ENCODE results near the gene TBC1D9. TPM values are rescaled to one million over a fixed set of nuclear protein-coding genes. Genes with fewer than 3 reads are reported as not detected.

The TBC1D9 gene
- total and polyA plus RNA-seq, 2 of the 13 experiments (the other 11 are each of a cell fraction or from before 2014, with no cell fraction given) = 11.9 to 12.2 TPM

GRCh38 chr4:140754918-140755773 is 1.0 kb downstream of the TBC1D9 start:
- WGBS (ENCODE audit: low lambda C conversion rate) = 3% methylated on average over 8 of the region's 8 CpGs
- Histone ChIP-seq H3K36me3 (replicated peaks in 1 of 2; ENCODE audit: control insufficient read depth in 1 of 2, insufficient read depth in 2 of 2, low read length in 2 of 2) (peaks cover 0 to 3% of the 10 kb centered on the region in 2 experiments; a peak in 2 of 5 replicates), H3K27me3 (ENCODE audit: control insufficient read depth in 1 of 2, insufficient read depth in 2 of 2, low read length in 2 of 2) (no peaks in the 10 kb centered on the region), H3K4me2 (ENCODE audit: low read depth, low read length) (peak overlapping the region; percentile 80), H3K9me3 (ENCODE audit: low read length) (no peaks in the 10 kb centered on the region), H2AFZ (ENCODE audit: low read length) (no peak overlapping the region), H4K20me1 (ENCODE audit: insufficient read depth, low read length) (no peaks in the 10 kb centered on the region), H3K4me3 (replicated peaks in 1 of 3; ENCODE audit: insufficient read depth in 1 of 3, low read depth in 2 of 3, low read length in 3 of 3) (peak overlapping the region; percentile 82 to 91 (median 88)), H3K79me2 (ENCODE audit: insufficient read depth, low read length) (peaks cover 54% of the 10 kb centered on the region), H3K27ac (ENCODE audit: extremely low read length, insufficient read depth, low read length) (peak overlapping the region; percentile 69), H3K4me1 (ENCODE audit: insufficient read depth, low read length) (peaks cover 38% of the 10 kb centered on the region), H3K9ac (ENCODE audit: insufficient read depth, low read depth, low read length) (peak overlapping the region; percentile 86)
- ChIA-PET POLR2A (no interaction called here), CTCF (ENCODE audit: low intra/inter-chr PET ratio, low total read pairs) (no interaction called here)
- no peak for FAIRE-seq
- in situ Hi-C loops (cut with HindIII; ENCODE audit: extremely low pct_ligation_motif_present, low pct_unique_long_range_greater_than_20kb) (loop anchor here (10.0 kb wide), 1 partner anchor 110 kb away; no protein-coding TSS in a partner anchor), intact Hi-C loops (cut with micrococcal nuclease; ENCODE audit: unreplicated experiment) (loop anchor here (1.0 to 10.0 kb wide), 4 partner anchors 43 to 381 kb away; partner anchors contain the start of gene ELMOD2)
- no peak for DNase-seq (ENCODE audit: low spot score)
- BruUV-seq (replicated peaks) = TSS peak; percentile 54
- no peak for ATAC-seq
- TF ChIP-seq KDM5A (IDR thresholded peaks at IDR 0.05; ENCODE audit: borderline replicate concordance, low read length) (peak; percentile 4; the same call in 1 of the 2 replicates), TCF12 (IDR thresholded peaks at IDR 0.05) (no peak), TCF12 (CRISPR knock-in tag; IDR thresholded peaks at IDR 0.05) (no peak), ZHX1 (CRISPR knock-in tag; IDR thresholded peaks at IDR 0.05; ENCODE audit: low read depth) (no peak), NFKB2 (CRISPR knock-in tag; IDR thresholded peaks at IDR 0.05; ENCODE audit: borderline replicate concordance) (no peak), ZNF235 (CRISPR knock-in tag; IDR thresholded peaks at IDR 0.05; ENCODE audit: borderline replicate concordance) (no peak), TOE1 (CRISPR knock-in tag; IDR thresholded peaks at IDR 0.05) (no peak), ZBTB21 (CRISPR knock-in tag; IDR thresholded peaks at IDR 0.05) (peak; percentile 44; the same call in 1 of the 2 replicates), MXI1 (IDR thresholded peaks at IDR 0.05; ENCODE audit: borderline replicate concordance, low read depth, low read length) (0 out of 3 replicates have a peak, but pooled peaks have one; percentile 0), ZNF3 (CRISPR knock-in tag; IDR thresholded peaks at IDR 0.05) (no peak), SOX6 (IDR thresholded peaks at IDR 0.05) (no peak), SOX6 (CRISPR knock-in tag; IDR thresholded peaks at IDR 0.05) (no peak), CEBPG (CRISPR knock-in tag; IDR thresholded peaks at IDR 0.05) (peak; percentile 19; the same call in 1 of the 2 replicates), PPARG (CRISPR knock-in tag; conservative IDR thresholded peaks at IDR 0.05) (0 out of 2 replicates have a peak, but pooled peaks have one; percentile 10), ZNF619 (CRISPR knock-in tag; IDR thresholded peaks at IDR 0.05) (no peak), REPIN1 (CRISPR knock-in tag; IDR thresholded peaks at IDR 0.05; ENCODE audit: borderline replicate concordance, low read depth) (no peak), LCORL (IDR thresholded peaks at IDR 0.05) (no peak), LCORL (CRISPR knock-in tag; IDR thresholded peaks at IDR 0.05) (0 out of 2 replicates have a peak, but pooled peaks have one; percentile 16), ZNF180 (CRISPR knock-in tag; IDR thresholded peaks at IDR 0.05; ENCODE audit: borderline replicate concordance, low read depth) (no peak), ZNF549 (CRISPR knock-in tag; IDR thresholded peaks at IDR 0.05) (no peak), TFDP1 (CRISPR knock-in tag; IDR thresholded peaks at IDR 0.05; ENCODE audit: borderline replicate concordance) (no peak), POLR2AphosphoS5 (IDR thresholded peaks at IDR 0.05; ENCODE audit: low read depth, low read length) (no peak), ERF (CRISPR knock-in tag; IDR thresholded peaks at IDR 0.05) (no peak)

All from HepG2 (cell line).